OCI-LY1 (cell line): ENCODE data around the gene PRR13.

Experiments used
- EZH2 ChIP-seq: fragments of 200-600 bp; sonication (generic), shearing (Covaris generic); IDR thresholded peaks from 2 replicates; pipeline ENCODE4 v1.8.0; 2017; ENCODE audit warnings: borderline replicate concordance, mixed run types, mild to moderate bottlenecking, antibody characterized with exemption, low read length, moderate library complexity, mixed read lengths
- TF ChIP-seq, protein P1 (sequence below): fragments of 200-600 bp; sonication (generic), shearing (Covaris generic); IDR thresholded peaks from 2 replicates; pipeline ENCODE4 v1.5.1; 2017; ENCODE audit warnings: mild to moderate bottlenecking, antibody characterized with exemption, low read length, moderate library complexity, mixed read lengths

- TF ChIP-seq, protein P1, sequence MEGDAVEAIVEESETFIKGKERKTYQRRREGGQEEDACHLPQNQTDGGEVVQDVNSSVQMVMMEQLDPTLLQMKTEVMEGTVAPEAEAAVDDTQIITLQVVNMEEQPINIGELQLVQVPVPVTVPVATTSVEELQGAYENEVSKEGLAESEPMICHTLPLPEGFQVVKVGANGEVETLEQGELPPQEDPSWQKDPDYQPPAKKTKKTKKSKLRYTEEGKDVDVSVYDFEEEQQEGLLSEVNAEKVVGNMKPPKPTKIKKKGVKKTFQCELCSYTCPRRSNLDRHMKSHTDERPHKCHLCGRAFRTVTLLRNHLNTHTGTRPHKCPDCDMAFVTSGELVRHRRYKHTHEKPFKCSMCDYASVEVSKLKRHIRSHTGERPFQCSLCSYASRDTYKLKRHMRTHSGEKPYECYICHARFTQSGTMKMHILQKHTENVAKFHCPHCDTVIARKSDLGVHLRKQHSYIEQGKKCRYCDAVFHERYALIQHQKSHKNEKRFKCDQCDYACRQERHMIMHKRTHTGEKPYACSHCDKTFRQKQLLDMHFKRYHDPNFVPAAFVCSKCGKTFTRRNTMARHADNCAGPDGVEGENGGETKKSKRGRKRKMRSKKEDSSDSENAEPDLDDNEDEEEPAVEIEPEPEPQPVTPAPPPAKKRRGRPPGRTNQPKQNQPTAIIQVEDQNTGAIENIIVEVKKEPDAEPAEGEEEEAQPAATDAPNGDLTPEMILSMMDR, result no peak
- no peak for TF ChIP-seq EZH2
Measured at GRCh38 chr12:53424626-53425514, 16.7 kb upstream of the PRR13 start.
